H9 (cell line): ENCODE measurements around the gene EGFR. TPM values are rescaled to one million over a fixed set of nuclear protein-coding genes. Genes with fewer than 3 reads are reported as not detected.

Experiments
- DNase-seq: peaks from one replicate; pipeline ENCODE4 v3.0.0-alpha.2; 2017
- H2AFZ ChIP-seq: one replicate; pipeline ENCODE4 v1.6.1; 2013; ENCODE audit warnings: mild to moderate bottlenecking, low read length, control low read depth, moderate library complexity
- H2AK5ac ChIP-seq: 2 replicates; pipeline ENCODE4 v1.6.1; 2013; ENCODE audit warnings: low read length, control low read depth, mixed read lengths; ENCODE audit not compliant: insufficient read length
- H2BK120ac ChIP-seq: one replicate; pipeline ENCODE4 v1.6.1; 2013; ENCODE audit warnings: low read depth, mild to moderate bottlenecking, low read length, control low read depth, inconsistent platforms; ENCODE audit not compliant: poor library complexity, severe bottlenecking
- H2BK12ac ChIP-seq: 2 replicates; pipeline ENCODE4 v1.6.1; 2013; ENCODE audit warnings: low read length, control low read depth, mixed read lengths, low read depth; ENCODE audit not compliant: insufficient read length
- H2BK15ac ChIP-seq: 2 replicates; pipeline ENCODE4 v1.6.1; 2013; ENCODE audit warnings: low read depth, low read length, control low read depth
- H2BK20ac ChIP-seq: one replicate; pipeline ENCODE4 v1.6.1; 2013; ENCODE audit warnings: low read depth, mild to moderate bottlenecking, low read length, control low read depth, inconsistent platforms; ENCODE audit not compliant: poor library complexity, severe bottlenecking
- H2BK5ac ChIP-seq: 2 replicates; pipeline ENCODE4 v1.6.1; 2013; ENCODE audit warnings: low read length, control low read depth, mixed read lengths; ENCODE audit not compliant: insufficient read length
- H3K14ac ChIP-seq: 2 replicates; pipeline ENCODE4 v1.6.1; 2013; ENCODE audit warnings: low read length, control low read depth; ENCODE audit not compliant: insufficient read depth
- H3K18ac ChIP-seq: 2 replicates; pipeline ENCODE4 v1.6.1; 2013; ENCODE audit warnings: low read depth, mild to moderate bottlenecking, mixed read lengths, low read length, control low read depth; ENCODE audit not compliant: insufficient read length
- H3K23ac ChIP-seq: 2 replicates; pipeline ENCODE4 v1.6.1; 2013; ENCODE audit warnings: low read length, control low read depth, mixed read lengths, low read depth; ENCODE audit not compliant: insufficient read length
- H3K23me2 ChIP-seq: 2 replicates; pipeline ENCODE4 v1.6.1; 2013; ENCODE audit warnings: low read depth, mild to moderate bottlenecking, mixed read lengths, low read length, control low read depth; ENCODE audit not compliant: insufficient read length, poor library complexity, severe bottlenecking
- H3K27ac ChIP-seq: 2 replicates; pipeline ENCODE4 v1.5.1; 2013; ENCODE audit warnings: low read length, control low read depth, mixed read lengths, low read depth; ENCODE audit not compliant: insufficient read length
- H3K27me3 ChIP-seq: 2 replicates; pipeline ENCODE4 v1.6.1; 2013; ENCODE audit warnings: low read length, control low read depth, inconsistent platforms; ENCODE audit not compliant: insufficient read depth
- H3K4ac ChIP-seq: 2 replicates; pipeline ENCODE4 v1.6.1; 2013; ENCODE audit warnings: low read depth, mild to moderate bottlenecking, control low read depth, inconsistent platforms, low read length, moderate library complexity
- H3K4me1 ChIP-seq: 2 replicates; pipeline ENCODE4 v1.6.1; 2013; ENCODE audit warnings: low read length, control low read depth, inconsistent platforms; ENCODE audit not compliant: insufficient read depth
- H3K4me2 ChIP-seq: 2 replicates; pipeline ENCODE4 v1.6.1; 2013; ENCODE audit warnings: low read length, control low read depth, mixed read lengths; ENCODE audit not compliant: insufficient read length, insufficient read depth
- H3K56ac ChIP-seq: 2 replicates; pipeline ENCODE4 v1.6.1; 2013; ENCODE audit warnings: low read depth, mild to moderate bottlenecking, mixed read lengths, low read length, control low read depth; ENCODE audit not compliant: insufficient read length
- H3K79me1 ChIP-seq: 2 replicates; pipeline ENCODE4 v1.6.1; 2013; ENCODE audit warnings: low read depth, mild to moderate bottlenecking, moderate library complexity, low read length, control low read depth, inconsistent platforms; ENCODE audit not compliant: insufficient read depth, poor library complexity, severe bottlenecking
- H3K79me2 ChIP-seq: 2 replicates; pipeline ENCODE4 v1.6.1; 2013; ENCODE audit warnings: low read length, control low read depth, inconsistent platforms; ENCODE audit not compliant: insufficient read depth
- H3K9ac ChIP-seq: 2 replicates; pipeline ENCODE4 v1.6.1; 2013; ENCODE audit warnings: low read length, control low read depth, mixed read lengths; ENCODE audit not compliant: insufficient read length; ENCODE audit errors: extremely low read depth
- H3K9me3 ChIP-seq: one replicate; pipeline ENCODE4 v1.6.1; 2013; ENCODE audit warnings: low read depth, low read length, inconsistent platforms; ENCODE audit not compliant: control insufficient read depth
- H3T11ph ChIP-seq: one replicate; pipeline ENCODE4 v1.6.1; 2013; ENCODE audit warnings: mild to moderate bottlenecking, low read length, control low read depth, inconsistent platforms
- H4K20me1 ChIP-seq: one replicate; pipeline ENCODE4 v1.6.1; 2013; ENCODE audit not compliant: control insufficient read depth, insufficient read length, insufficient read depth
- H4K5ac ChIP-seq: 2 replicates; pipeline ENCODE4 v1.6.1; 2013; ENCODE audit warnings: low read depth, mild to moderate bottlenecking, mixed read lengths, low read length, control low read depth; ENCODE audit not compliant: insufficient read length
- H4K8ac ChIP-seq: replicated peaks from 2 replicates; pipeline ENCODE4 v1.6.1; 2013; ENCODE audit warnings: low read length, control low read depth, mixed read lengths, low read depth; ENCODE audit not compliant: insufficient read length
- H4K91ac ChIP-seq: 2 replicates; pipeline ENCODE4 v1.6.1; 2013; ENCODE audit warnings: low read depth, mild to moderate bottlenecking, moderate library complexity, mixed read lengths, low read length, control low read depth; ENCODE audit not compliant: insufficient read length
- H3K27ac Mint-ChIP-seq, 3 experiments: 2 replicates in 2 of 3; 3 replicates in 1 of 3; pipeline ENCODE4 v1.8.0; 2020 to 2021; ENCODE audit warnings: mixed read lengths in 3 of 3, mild to moderate bottlenecking in 1 of 3, moderate library complexity in 1 of 3
- H3K27me3 Mint-ChIP-seq: 2 replicates; pipeline ENCODE4 v1.8.0; 2021; ENCODE audit warnings: low read depth, mild to moderate bottlenecking, moderate library complexity, mixed read lengths
- H3K36me3 Mint-ChIP-seq, 3 experiments: 2 replicates in 2 of 3; 3 replicates in 1 of 3; pipeline ENCODE4 v1.8.0; 2020 to 2021; ENCODE audit warnings: low read depth in 3 of 3, mixed read lengths in 3 of 3; ENCODE audit not compliant: insufficient read depth in 1 of 3
- H3K4me1 Mint-ChIP-seq, 2 experiments: 2 replicates each; pipeline ENCODE4 v1.8.0; 2020; ENCODE audit warnings: mixed read lengths in 2 of 2
- H3K4me3 Mint-ChIP-seq, 2 experiments: 2 replicates in 1 of 2; 3 replicates in 1 of 2; pipeline ENCODE4 v1.8.0; 2020 to 2021; ENCODE audit warnings: mild to moderate bottlenecking in 2 of 2, mixed read lengths in 2 of 2, moderate library complexity in 1 of 2
- H3K9me3 Mint-ChIP-seq, 2 experiments: 2 replicates in 1 of 2; 3 replicates in 1 of 2; pipeline ENCODE4 v1.8.0; 2020; ENCODE audit warnings: mild to moderate bottlenecking in 2 of 2, mixed read lengths in 2 of 2, moderate library complexity in 1 of 2
- CTCF ChIP-seq: fragments of 200-600 bp; sonication (generic); conservative IDR thresholded peaks from 3 replicates; pipeline ENCODE4 v1.8.0; 2021; ENCODE audit warnings: antibody characterized with exemption, mild to moderate bottlenecking
- whole genome bisulfite sequencing: extraction: QIAGEN DNeasy Blood & Tissue Kit; methylation state at CpG from one replicate; pipeline ENCODE4 v1.1.7; 2013; ENCODE audit warnings: missing lambda C conversion rate, low lambda C conversion rate, mixed read lengths; ENCODE audit not compliant: insufficient read length; ENCODE audit errors: extremely low coverage; 5-methylcytosine and 5-hydroxymethylcytosine counted together
- total RNA-seq: library from RNA; stranded (reverse); gene quantifications from 2 replicates; pipeline ENCODE4 v1.2.1, GENCODE V29; 2021

The EGFR gene
- total RNA-seq, 1 experiment from 2014 or later: 3.3 TPM

DNA sequence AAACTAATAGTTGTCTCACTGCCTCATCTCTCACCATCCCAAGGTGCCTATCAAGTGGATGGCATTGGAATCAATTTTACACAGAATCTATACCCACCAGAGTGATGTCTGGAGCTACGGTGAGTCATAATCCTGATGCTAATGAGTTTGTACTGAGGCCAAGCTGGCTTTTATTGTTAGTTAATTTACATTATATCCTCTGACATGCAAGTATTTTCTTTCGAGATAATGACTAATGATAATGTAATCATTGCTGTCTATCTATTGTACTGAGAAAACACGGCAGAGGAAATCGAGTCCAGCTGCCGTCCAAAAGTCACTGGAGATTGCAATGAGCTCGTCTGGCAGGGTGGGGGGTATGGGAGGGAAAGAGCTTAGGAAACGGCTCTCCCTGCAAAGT, 173.9 kb downstream of the EGFR start:
- H3K36me3 Mint-ChIP-seq: no peaks in the 10 kb centered on the region; a peak in 1 of 7 replicates
- H2BK12ac ChIP-seq: no peak overlapping the region
- H2BK15ac ChIP-seq: no peak overlapping the region
- H3K4me3 Mint-ChIP-seq: no peak overlapping the region
- H3K27ac Mint-ChIP-seq: peak overlapping the region in 2 of 3 experiments; percentile 45 to 63; a peak in 1 of 7 replicates
- H3K9me3 ChIP-seq: no peaks in the 10 kb centered on the region
- peaks cover 2% of the 10 kb centered on the region for H4K20me1 ChIP-seq
- no peak overlapping the region for H2AFZ ChIP-seq
- no peak overlapping the region for H3K18ac ChIP-seq
- DNase-seq: peak; percentile 20
- no peak overlapping the region for H4K5ac ChIP-seq
- H3K79me2 ChIP-seq: no peaks in the 10 kb centered on the region
- no peak overlapping the region for H2BK20ac ChIP-seq
- peaks cover 64 to 69% of the 10 kb centered on the region in 2 experiments for H3K4me1 Mint-ChIP-seq
- WGBS: no CpG with 5 or more reads among the region's 7 CpGs
- no peak for TF ChIP-seq CTCF
- H3K56ac ChIP-seq: no peak overlapping the region
- H3K27me3 ChIP-seq: no peaks in the 10 kb centered on the region
- no peaks in the 10 kb centered on the region for H3K9me3 Mint-ChIP-seq
- H2AK5ac ChIP-seq: no peak overlapping the region
- no peak overlapping the region for H3K4me2 ChIP-seq
- H3K4ac ChIP-seq: no peak overlapping the region
- H3K23ac ChIP-seq: no peak overlapping the region
- no peak overlapping the region for H4K91ac ChIP-seq
- no peak overlapping the region for H4K8ac ChIP-seq
- H2BK5ac ChIP-seq: no peak overlapping the region
- H3K27ac ChIP-seq: no peak overlapping the region
- H3K27me3 Mint-ChIP-seq: peaks cover 1% of the 10 kb centered on the region; the same call in 1 of the 2 replicates
- no peaks in the 10 kb centered on the region for H3K23me2 ChIP-seq
- no peak overlapping the region for H3K14ac ChIP-seq
- H3K9ac ChIP-seq: no peak overlapping the region
- H3T11ph ChIP-seq: no peak overlapping the region
- no peak overlapping the region for H2BK120ac ChIP-seq
- peaks cover 28% of the 10 kb centered on the region for H3K4me1 ChIP-seq
- H3K79me1 ChIP-seq: no peaks in the 10 kb centered on the region
